Esophagus squamous epithelium (tissue), 4 donors: ENCODE results near the gene TCL1B.

Experiments used
- POLR2A ChIP-seq, 4 donors: fragments of 450-650 bp; IDR thresholded peaks; one replicate each; pipeline ENCODE4 v1.6.1; 2017; ENCODE audit warnings: antibody characterized with exemption in 4 of 4, mild to moderate bottlenecking in 4 of 4, moderate library complexity in 3 of 4
- TF ChIP-seq, protein P1 (sequence below), 6 experiments: fragments of 450-650 bp in 4 of 6; fragments of 200-600 bp in 2 of 6; sonication (generic) in 2 of 6; IDR thresholded peaks; one replicate each; pipeline ENCODE4 v1.5.1; 2016 to 2019; ENCODE audit warnings: antibody characterized with exemption in 6 of 6, mild to moderate bottlenecking in 4 of 6, moderate library complexity in 4 of 6

- TF ChIP-seq, protein P1, sequence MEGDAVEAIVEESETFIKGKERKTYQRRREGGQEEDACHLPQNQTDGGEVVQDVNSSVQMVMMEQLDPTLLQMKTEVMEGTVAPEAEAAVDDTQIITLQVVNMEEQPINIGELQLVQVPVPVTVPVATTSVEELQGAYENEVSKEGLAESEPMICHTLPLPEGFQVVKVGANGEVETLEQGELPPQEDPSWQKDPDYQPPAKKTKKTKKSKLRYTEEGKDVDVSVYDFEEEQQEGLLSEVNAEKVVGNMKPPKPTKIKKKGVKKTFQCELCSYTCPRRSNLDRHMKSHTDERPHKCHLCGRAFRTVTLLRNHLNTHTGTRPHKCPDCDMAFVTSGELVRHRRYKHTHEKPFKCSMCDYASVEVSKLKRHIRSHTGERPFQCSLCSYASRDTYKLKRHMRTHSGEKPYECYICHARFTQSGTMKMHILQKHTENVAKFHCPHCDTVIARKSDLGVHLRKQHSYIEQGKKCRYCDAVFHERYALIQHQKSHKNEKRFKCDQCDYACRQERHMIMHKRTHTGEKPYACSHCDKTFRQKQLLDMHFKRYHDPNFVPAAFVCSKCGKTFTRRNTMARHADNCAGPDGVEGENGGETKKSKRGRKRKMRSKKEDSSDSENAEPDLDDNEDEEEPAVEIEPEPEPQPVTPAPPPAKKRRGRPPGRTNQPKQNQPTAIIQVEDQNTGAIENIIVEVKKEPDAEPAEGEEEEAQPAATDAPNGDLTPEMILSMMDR (IDR thresholded peaks at IDR 0.05) = no peak
- no peak for TF ChIP-seq POLR2A (IDR thresholded peaks at IDR 0.05)
These were observed 10.5 kb downstream of the TCL1B start for GRCh38 chr14:95696741-95697140.
